A549 (cell line): ENCODE data around the gene SDF2. TPM values are rescaled to one million over a fixed set of nuclear protein-coding genes. Genes with fewer than 3 reads are reported as not detected.

Source experiments
- ATAC-seq, 2 experiments: fragments of 200-7000 bp in 1 of 2; fragments of >200 bp in 1 of 2; cut with Nextera tagmentation in 1 of 2; cut with Tn5 transposase in 1 of 2; 3 replicates each; pipeline versions ENCODE4 v1.8.0 to v1.9.1; 2018 to 2020; ENCODE audit warnings: mild to moderate bottlenecking in 1 of 2, moderate library complexity in 1 of 2
- CTCF ChIA-PET: fragments of 300-600 bp; sonication (Branson Sonifier 250); formaldehyde crosslinking; extraction: SDS; loops from one replicate; lab custom pipeline; 2021; ENCODE audit warnings: antibody characterized with exemption, inconsistent platforms; lab: Yijun Ruan, JAX
- POLR2A ChIA-PET: fragments of 350-600 bp; formaldehyde crosslinking; extraction: SDS; loops from one replicate; lab custom pipeline; 2021; ENCODE audit warnings: antibody characterized with exemption, inconsistent platforms; lab: Yijun Ruan, JAX
- DNase-seq, 2 experiments: peaks; one replicate each; pipeline versions ENCODE4 v3.0.0 to v3.0.0-alpha.2; 2011 to 2016; ENCODE audit warnings: low read depth in 1 of 2, low spot score in 1 of 2
- FAIRE-seq: peaks from 2 replicates; lab custom pipeline; 2011; peaks lifted over from hg19 to GRCh38; lab: Jason Lieb, UNC
- H3K27ac ChIP-seq, 2 experiments: fragments of >200 bp; sonication (Bioruptor Twin); formaldehyde crosslinking; 3 replicates each; pipeline ENCODE4 v1.5.1; 2016 to 2017
- H3K4me1 ChIP-seq: fragments of >200 bp; sonication (Bioruptor Twin); formaldehyde crosslinking; 3 replicates; pipeline ENCODE4 v1.6.1; 2016
- H3K4me2 ChIP-seq: fragments of >200 bp; sonication (Bioruptor Twin); formaldehyde crosslinking; 3 replicates; pipeline ENCODE4 v1.6.1; 2016
- H3K4me3 ChIP-seq: fragments of >200 bp; sonication (Bioruptor Twin); formaldehyde crosslinking; 3 replicates; pipeline ENCODE4 v1.5.1; 2016
- H3K9me3 ChIP-seq: fragments of >200 bp; sonication (Bioruptor Twin); formaldehyde crosslinking; 3 replicates; pipeline ENCODE4 v1.6.1; 2016
- ATOH8 ChIP-seq: fragments of 250-450 bp; sonication (Bioruptor Pico); IDR thresholded peaks from 2 replicates; pipeline ENCODE4 v1.5.0; 2020; ENCODE audit warnings: low read depth, mild to moderate bottlenecking, moderate library complexity
- BCL3 ChIP-seq: fragments of >200 bp; sonication (Bioruptor Twin); formaldehyde crosslinking; IDR thresholded peaks from 3 replicates; pipeline ENCODE4 v1.6.1; 2016
- CBX2 ChIP-seq: fragments of 200-600 bp; sonication (generic); IDR thresholded peaks from 2 replicates; pipeline ENCODE4 v1.6.1; 2016; ENCODE audit warnings: low read depth, mild to moderate bottlenecking, borderline replicate concordance
- CHD2 ChIP-seq: fragments of 150-350 bp; IDR thresholded peaks from 2 replicates; pipeline ENCODE4 v1.6.1; 2014; ENCODE audit warnings: low read length; ENCODE audit not compliant: partially characterized antibody
- ESRRA ChIP-seq: fragments of 150-350 bp; IDR thresholded peaks from 2 replicates; pipeline ENCODE4 v1.6.1; 2014; ENCODE audit warnings: mild to moderate bottlenecking, low read length, borderline replicate concordance
- GATA3 ChIP-seq: IDR thresholded peaks from 2 replicates; pipeline ENCODE4 v1.6.1; 2012; ENCODE audit warnings: borderline replicate concordance
- HES2 ChIP-seq: fragments of >200 bp; sonication (Bioruptor Twin); formaldehyde crosslinking; IDR thresholded peaks from 2 replicates; pipeline ENCODE4 v1.6.1; 2016
- HMGXB4 ChIP-seq: fragments of 250-450 bp; sonication (Bioruptor Pico); IDR thresholded peaks from 2 replicates; pipeline ENCODE4 v1.5.0; 2021; ENCODE audit warnings: mild to moderate bottlenecking, moderate library complexity, borderline replicate concordance
- HOXB5 ChIP-seq: fragments of 250-450 bp; sonication (Bioruptor Pico); IDR thresholded peaks from 2 replicates; pipeline ENCODE4 v1.5.0; 2020; ENCODE audit warnings: mild to moderate bottlenecking, moderate library complexity
- JUNB ChIP-seq: fragments of >200 bp; sonication (Bioruptor Twin); formaldehyde crosslinking; IDR thresholded peaks from 2 replicates; pipeline ENCODE4 v1.6.1; 2016
- KDM1A ChIP-seq: fragments of 200-600 bp; sonication (generic); IDR thresholded peaks from 2 replicates; pipeline ENCODE4 v1.6.1; 2016; ENCODE audit warnings: low read depth, mild to moderate bottlenecking
- MAFK ChIP-seq: fragments of 450-650 bp; IDR thresholded peaks from 2 replicates; pipeline ENCODE4 v1.6.1; 2014; ENCODE audit not compliant: partially characterized antibody
- MAX ChIP-seq: IDR thresholded peaks from 2 replicates; pipeline ENCODE4 v1.6.1; 2012
- RFX5 ChIP-seq: fragments of 450-650 bp; IDR thresholded peaks from 2 replicates; pipeline ENCODE4 v1.7.1; 2014; ENCODE audit warnings: antibody characterized with exemption, mild to moderate bottlenecking, moderate library complexity
- SMC3 ChIP-seq: fragments of >200 bp; sonication (Bioruptor Twin); formaldehyde crosslinking; IDR thresholded peaks from 3 replicates; pipeline ENCODE4 v1.6.1; 2018; ENCODE audit warnings: inconsistent platforms
- SREBF2 ChIP-seq: fragments of 450-650 bp; IDR thresholded peaks from 2 replicates; pipeline ENCODE4 v1.6.1; 2014; ENCODE audit warnings: mild to moderate bottlenecking, moderate library complexity
- TP53 ChIP-seq: fragments of 250-450 bp; sonication (Bioruptor Pico); IDR thresholded peaks from 2 replicates; pipeline ENCODE4 v1.5.0; 2021; ENCODE audit warnings: mild to moderate bottlenecking, moderate library complexity
- USF2 ChIP-seq: fragments of 450-650 bp; IDR thresholded peaks from 2 replicates; pipeline ENCODE4 v1.6.1; 2014; ENCODE audit warnings: antibody characterized with exemption
- ZFP36 ChIP-seq: fragments of 450-650 bp; IDR thresholded peaks from 2 replicates; pipeline ENCODE4 v1.6.1; 2014; ENCODE audit warnings: borderline replicate concordance; ENCODE audit not compliant: partially characterized antibody
- WGBS: methylation state at CpG from one replicate; pipeline ENCODE4 v1.1.6; 2017; ENCODE audit errors: missing lambda C conversion rate; 5-methylcytosine and 5-hydroxymethylcytosine counted together
- polyA plus RNA-seq, 4 experiments: library from polyadenylated mRNA; depleted of rRNA in 3 of 4; stranded (reverse); fragments of >200 nt; fragmentation: RNase III in 1 of 4; extraction: RNeasy Plus Mini Kit Qiagen cat#74134 plus additional on column Dnase treatment in 1 of 4; gene quantifications; 2 replicates in 3 of 4; 3 replicates in 1 of 4; pipeline ENCODE4 v1.2.3, GENCODE V29; 2011 to 2017

The SDF2 gene
- polyA plus RNA-seq, 2 of the 4 experiments (the other 2 are of a cell fraction), result 87.9 to 93.8 TPM

GRCh38 chr17:28598799-28599310 lies 62.9 kb downstream of the SDF2 start, which contains the start of gene SPAG5 (continued):
- TF ChIP-seq ATOH8 (CRISPR knock-in tag) (no peak), USF2 (no peak)
- TF ChIP-seq, all 56 proteins: peak for 9

GRCh38 chr17:28598389-28598788 lies 63.3 kb downstream of the SDF2 start:
- ATAC-seq (peak; percentile 1 to 22; a peak in 3 of 6 replicates), DNase-seq (peak in 1 of 2 experiments; percentile 25)
- peak overlapping the region; percentile 78 for H3K4me2 ChIP-seq
- WGBS, result 3% methylated on average over 17 of the region's 17 CpGs
- POLR2A ChIA-PET, result no interaction called here
- TF ChIP-seq ESRRA (no peak), ZFP36 (no peak), HES2 (no peak), RFX5 (no peak), SMC3 (no peak), KDM1A (no peak), BCL3 (no peak), CBX2 (no peak), CHD2 (no peak), JUNB (no peak), MAFK (no peak), SREBF2 (no peak), GATA3 (no peak), HOXB5 (no peak), MAX (no peak), TP53 (CRISPR knock-in tag) (no peak), HMGXB4 (CRISPR knock-in tag) (no peak)
- TF ChIP-seq, all 56 proteins: peak for 0
- no peak for FAIRE-seq
- peaks cover 17% of the 10 kb centered on the region for H3K4me1 ChIP-seq
- CTCF ChIA-PET, result interaction anchor here (0.9 to 1.7 kb wide), 10 partner anchors 9 to 104 kb away, joined by 3 to 7 read pairs (median 4); partner anchors contain the start of genes ALDOC and BLTP2
- H3K4me3 ChIP-seq, result peak overlapping the region; percentile 79
- H3K27ac ChIP-seq, result peak overlapping the region; percentile 79 to 88
- no peaks in the 10 kb centered on the region for H3K9me3 ChIP-seq

Other genes with a start within 250 kb of the SDF2 start
- gene SLC13A2, start 188.3 kb downstream of the SDF2 start, polyA plus RNA-seq (2011; rRNA removed), result 0.06 and 0.16 TPM in 2 replicates
- gene SLC13A2, start 188.3 kb downstream of the SDF2 start, polyA plus RNA-seq (2017; fragmentation: RNase III; extraction: RNeasy Plus Mini Kit Qiagen cat#74134 plus additional on column Dnase treatment), result not detected in 3 replicates
- gene FOXN1, start 155.6 kb downstream of the SDF2 start, polyA plus RNA-seq (2011; rRNA removed), result not detected in 2 replicates
- gene FOXN1, start 155.6 kb downstream of the SDF2 start, polyA plus RNA-seq (2017; fragmentation: RNase III; extraction: RNeasy Plus Mini Kit Qiagen cat#74134 plus additional on column Dnase treatment), result not detected in 3 replicates
- gene UNC119, start 109.3 kb downstream of the SDF2 start, polyA plus RNA-seq (2011; rRNA removed), result 50.5 and 53.5 TPM in 2 replicates
- 22.8 to 27.8 TPM (median 26.0 TPM) in 3 replicates for gene UNC119, start 109.3 kb downstream of the SDF2 start, polyA plus RNA-seq (2017; fragmentation: RNase III; extraction: RNeasy Plus Mini Kit Qiagen cat#74134 plus additional on column Dnase treatment)
- gene PIGS, start 90.4 kb downstream of the SDF2 start, polyA plus RNA-seq (2011; rRNA removed), result 50.0 and 53.2 TPM in 2 replicates
- 46.6 to 53.3 TPM (median 53.2 TPM) in 3 replicates for gene PIGS, start 90.4 kb downstream of the SDF2 start, polyA plus RNA-seq (2017; fragmentation: RNase III; extraction: RNeasy Plus Mini Kit Qiagen cat#74134 plus additional on column Dnase treatment)
- 6.3 and 10.1 TPM in 2 replicates for gene ALDOC, start 85.0 kb downstream of the SDF2 start, polyA plus RNA-seq (2011; rRNA removed)
- 1.7 to 1.9 TPM (median 1.9 TPM) in 3 replicates for gene ALDOC, start 85.0 kb downstream of the SDF2 start, polyA plus RNA-seq (2017; fragmentation: RNase III; extraction: RNeasy Plus Mini Kit Qiagen cat#74134 plus additional on column Dnase treatment)
- 111 and 123 TPM in 2 replicates for gene SPAG5, start 62.9 kb downstream of the SDF2 start, polyA plus RNA-seq (2011; rRNA removed)
- 106 to 111 TPM (median 107 TPM) in 3 replicates for gene SPAG5, start 62.9 kb downstream of the SDF2 start, polyA plus RNA-seq (2017; fragmentation: RNase III; extraction: RNeasy Plus Mini Kit Qiagen cat#74134 plus additional on column Dnase treatment)
- gene RSKR, start 47.7 kb downstream of the SDF2 start, polyA plus RNA-seq (2011; rRNA removed), result 18.7 and 22.0 TPM in 2 replicates
- 5.6 to 6.6 TPM (median 5.8 TPM) in 3 replicates for gene RSKR, start 47.7 kb downstream of the SDF2 start, polyA plus RNA-seq (2017; fragmentation: RNase III; extraction: RNeasy Plus Mini Kit Qiagen cat#74134 plus additional on column Dnase treatment)
- 150 and 243 TPM in 2 replicates for gene BLTP2, start 16.7 kb downstream of the SDF2 start, polyA plus RNA-seq (2011; rRNA removed)
- gene BLTP2, start 16.7 kb downstream of the SDF2 start, polyA plus RNA-seq (2017; fragmentation: RNase III; extraction: RNeasy Plus Mini Kit Qiagen cat#74134 plus additional on column Dnase treatment), result 78.8 to 81.1 TPM (median 79.8 TPM) in 3 replicates
- 51.4 and 61.0 TPM in 2 replicates for gene SUPT6H, start 299 bp upstream of the SDF2 start, polyA plus RNA-seq (2011; rRNA removed)
- 63.8 to 64.6 TPM (median 64.2 TPM) in 3 replicates for gene SUPT6H, start 299 bp upstream of the SDF2 start, polyA plus RNA-seq (2017; fragmentation: RNase III; extraction: RNeasy Plus Mini Kit Qiagen cat#74134 plus additional on column Dnase treatment)
- gene PROCA1, start 50.0 kb upstream of the SDF2 start, polyA plus RNA-seq (2011; rRNA removed), result 3.8 and 4.0 TPM in 2 replicates
- 2.5 to 4.9 TPM (median 4.2 TPM) in 3 replicates for gene PROCA1, start 50.0 kb upstream of the SDF2 start, polyA plus RNA-seq (2017; fragmentation: RNase III; extraction: RNeasy Plus Mini Kit Qiagen cat#74134 plus additional on column Dnase treatment)
- gene RAB34, start 56.0 kb upstream of the SDF2 start, polyA plus RNA-seq (2011; rRNA removed), result 288 and 328 TPM in 2 replicates
- 207 to 212 TPM (median 211 TPM) in 3 replicates for gene RAB34, start 56.0 kb upstream of the SDF2 start, polyA plus RNA-seq (2017; fragmentation: RNase III; extraction: RNeasy Plus Mini Kit Qiagen cat#74134 plus additional on column Dnase treatment)
- gene RPL23A, start 58.1 kb upstream of the SDF2 start, polyA plus RNA-seq (2011; rRNA removed), result 2,521 and 2,887 TPM in 2 replicates
- gene RPL23A, start 58.1 kb upstream of the SDF2 start, polyA plus RNA-seq (2017; fragmentation: RNase III; extraction: RNeasy Plus Mini Kit Qiagen cat#74134 plus additional on column Dnase treatment), result 1,026 to 1,151 TPM (median 1,061 TPM) in 3 replicates
- 83.3 and 86.7 TPM in 2 replicates for gene TLCD1, start 64.3 kb upstream of the SDF2 start, polyA plus RNA-seq (2011; rRNA removed)
- gene TLCD1, start 64.3 kb upstream of the SDF2 start, polyA plus RNA-seq (2017; fragmentation: RNase III; extraction: RNeasy Plus Mini Kit Qiagen cat#74134 plus additional on column Dnase treatment), result 36.7 to 43.9 TPM (median 37.7 TPM) in 3 replicates
- gene NEK8, start 66.9 kb upstream of the SDF2 start, polyA plus RNA-seq (2011; rRNA removed), result 5.1 and 7.7 TPM in 2 replicates
- 4.2 to 5.8 TPM (median 5.3 TPM) in 3 replicates for gene NEK8, start 66.9 kb upstream of the SDF2 start, polyA plus RNA-seq (2017; fragmentation: RNase III; extraction: RNeasy Plus Mini Kit Qiagen cat#74134 plus additional on column Dnase treatment)
- gene TRAF4, start 82.1 kb upstream of the SDF2 start, polyA plus RNA-seq (2011; rRNA removed), result 64.0 and 70.2 TPM in 2 replicates
- 65.0 to 68.2 TPM (median 66.0 TPM) in 3 replicates for gene TRAF4, start 82.1 kb upstream of the SDF2 start, polyA plus RNA-seq (2017; fragmentation: RNase III; extraction: RNeasy Plus Mini Kit Qiagen cat#74134 plus additional on column Dnase treatment)
- gene FAM222B, start 180.9 kb upstream of the SDF2 start, polyA plus RNA-seq (2011; rRNA removed), result 10.7 and 15.3 TPM in 2 replicates
- gene FAM222B, start 180.9 kb upstream of the SDF2 start, polyA plus RNA-seq (2017; fragmentation: RNase III; extraction: RNeasy Plus Mini Kit Qiagen cat#74134 plus additional on column Dnase treatment), result 14.3 to 15.6 TPM (median 14.7 TPM) in 3 replicates
- gene ERAL1, start 193.1 kb upstream of the SDF2 start, polyA plus RNA-seq (2011; rRNA removed), result 88.3 and 123 TPM in 2 replicates
- 78.8 to 80.2 TPM (median 78.9 TPM) in 3 replicates for gene ERAL1, start 193.1 kb upstream of the SDF2 start, polyA plus RNA-seq (2017; fragmentation: RNase III; extraction: RNeasy Plus Mini Kit Qiagen cat#74134 plus additional on column Dnase treatment)
- gene FLOT2, start 235.8 kb upstream of the SDF2 start, polyA plus RNA-seq (2011; rRNA removed), result 68.8 and 78.6 TPM in 2 replicates
- 62.8 to 71.0 TPM (median 66.4 TPM) in 3 replicates for gene FLOT2, start 235.8 kb upstream of the SDF2 start, polyA plus RNA-seq (2017; fragmentation: RNase III; extraction: RNeasy Plus Mini Kit Qiagen cat#74134 plus additional on column Dnase treatment)
- gene DHRS13, start 241.2 kb upstream of the SDF2 start, polyA plus RNA-seq (2011; rRNA removed), result 7.0 and 7.3 TPM in 2 replicates
- 3.5 to 4.9 TPM (median 4.8 TPM) in 3 replicates for gene DHRS13, start 241.2 kb upstream of the SDF2 start, polyA plus RNA-seq (2017; fragmentation: RNase III; extraction: RNeasy Plus Mini Kit Qiagen cat#74134 plus additional on column Dnase treatment)